Measurements from ENCODE around the gene C19orf53. TPM values are rescaled to one million over a fixed set of nuclear protein-coding genes. Genes with fewer than 3 reads are reported as not detected.

Gene C19orf53
- total and polyA plus RNA-seq, 2 donors (not counting 3 experiments of a cell fraction or from before 2014, with no cell fraction given): 113 to 239 TPM

- no peak for FAIRE-seq
- intact Hi-C loops (cut with micrococcal nuclease) (no loop called here), dilution Hi-C loops (cut with MboI; ENCODE audit: extremely low pct_ligation_motif_present, low sequenced_read_pairs) (no loop called here)
- Histone ChIP-seq H3K4me2 (ENCODE audit: insufficient read depth, low read length) (no peak overlapping the region), H4K20me1 (replicated peaks; ENCODE audit: control insufficient read depth, extremely low read depth, insufficient read depth, low read length) (no peaks in the 10 kb centered on the region), H3K9me3 (replicated peaks; ENCODE audit: control insufficient read depth, insufficient read depth, low read length) (no peaks in the 10 kb centered on the region), H3K27me3 (ENCODE audit: control insufficient read depth in 2 of 2, insufficient read depth in 2 of 2, low read length in 2 of 2) (no peaks in the 10 kb centered on the region), H2AFZ (ENCODE audit: low read depth, low read length) (no peak overlapping the region), H3K9me1 (replicated peaks; ENCODE audit: control insufficient read depth, extremely low read depth, insufficient read depth, low read length) (no peaks in the 10 kb centered on the region), H3K4me1 (ENCODE audit: control insufficient read depth, extremely low read depth, insufficient read depth, low read length) (peaks cover 12% of the 10 kb centered on the region), H3K9ac (replicated peaks; ENCODE audit: extremely low read depth, insufficient read depth, low read length) (no peak overlapping the region), H3K4me3 (replicated peaks in 1 of 3; ENCODE audit: insufficient read depth in 1 of 3, low read depth in 1 of 3, low read length in 3 of 3) (no peak overlapping the region), H3K79me2 (ENCODE audit: control insufficient read depth, insufficient read depth, low read length) (peaks cover 23% of the 10 kb centered on the region), H3K36me3 (ENCODE audit: control insufficient read depth in 2 of 2, extremely low read depth in 1 of 2, insufficient read depth in 2 of 2, low read length in 2 of 2) (peaks cover 19 to 32% of the 10 kb centered on the region in 2 experiments), H3K27ac (ENCODE audit: insufficient read depth, low read depth, low read length) (no peak overlapping the region)
- BruUV-seq (replicated peaks): no TSS peak
- no peak for TF ChIP-seq CTCF (IDR thresholded peaks at IDR 0.05; ENCODE audit: extremely low read depth in 1 of 2, insufficient read depth in 1 of 2, low read depth in 1 of 2, low read length in 2 of 2)
- no peak for TF ChIP-seq GATA2 (IDR thresholded peaks at IDR 0.05; ENCODE audit: insufficient read depth, insufficient read length, low read depth, low read length)
- TF ChIP-seq FOS (IDR thresholded peaks at IDR 0.05; ENCODE audit: borderline replicate concordance, insufficient read depth, low read length): no peak
- no peak for TF ChIP-seq POLR2AphosphoS5 (IDR thresholded peaks at IDR 0.05; ENCODE audit: insufficient read depth, low read depth, low read length)
- TF ChIP-seq MAX (IDR thresholded peaks at IDR 0.05; ENCODE audit: insufficient read depth, insufficient read length): no peak
- TF ChIP-seq MYC (IDR thresholded peaks at IDR 0.05; ENCODE audit: low read depth, low read length): no peak
- TF ChIP-seq POLR2A (IDR thresholded peaks at IDR 0.05; ENCODE audit: low read depth, low read length): no peak
- no peak for TF ChIP-seq EZH2 (IDR thresholded peaks at IDR 0.05; ENCODE audit: borderline replicate concordance, low read depth, low read length, severe bottlenecking)
- no peak for TF ChIP-seq JUN (IDR thresholded peaks at IDR 0.05; ENCODE audit: borderline replicate concordance, insufficient read depth, insufficient read length, low read depth)
- ChIA-PET CTCF (interaction anchor here (0.7 kb wide), 1 partner anchor 99 kb away, joined by 3 read pairs; no protein-coding TSS in a partner anchor), POLR2A (interaction anchor here (0.6 kb wide), 1 partner anchor 70 kb away, joined by 3 read pairs; no protein-coding TSS in a partner anchor)
- DNase-seq (ENCODE audit: low read depth, low spot score): no peak
Observed at GRCh38 chr19:13762635-13763235, 11.5 kb upstream of the C19orf53 start.
